ENCODE measurements around the gene EEIG1. TPM values are rescaled to one million over a fixed set of nuclear protein-coding genes. Genes with fewer than 3 reads are reported as not detected.
A peak's percentile ranks its signal among the peaks of the same experiment; 100 is the strongest.

The EEIG1 gene
- total and polyA plus RNA-seq, 2 experiments from 2014 or later = 11.2 to 22.4 TPM

GRCh38 chr9:127968700-127969383, 11.9 kb downstream of the EEIG1 start:
- no peak overlapping the region for H3K4me2 ChIP-seq
- peaks cover 3% of the 10 kb centered on the region; the same call in 2 of the 3 replicates for H3K36me3 Mint-ChIP-seq (ENCODE audit: low read depth)
- no peak for DNase-seq (ENCODE audit: low spot score)
- H4K20me1 ChIP-seq (replicated peaks; ENCODE audit: insufficient read depth) = peaks cover 25% of the 10 kb centered on the region
- no peak overlapping the region for H3K4me3 ChIP-seq
- TF ChIP-seq CTCF (conservative IDR thresholded peaks at IDR 0.05; ENCODE audit: low read depth in 2 of 2) = no peak
- TF ChIP-seq STAT1 (IDR thresholded peaks at IDR 0.05; ENCODE audit: unreplicated experiment) = no peak
- TF ChIP-seq ZNF331 (CRISPR knock-in tag; IDR thresholded peaks at IDR 0.05; ENCODE audit: low read depth) = no peak
- TF ChIP-seq NANOG (IDR thresholded peaks at IDR 0.05; ENCODE audit: borderline replicate concordance) = no peak
- TF ChIP-seq JUNB (IDR thresholded peaks at IDR 0.05; ENCODE audit: unreplicated experiment) = no peak
- no peak for TF ChIP-seq ETS1 (IDR thresholded peaks at IDR 0.05)
- TF ChIP-seq EZH2 (IDR thresholded peaks at IDR 0.05; ENCODE audit: low read depth, unreplicated experiment) = no peak
- TF ChIP-seq CREB1 (CRISPR knock-in tag; IDR thresholded peaks at IDR 0.05; ENCODE audit: low read depth) = no peak
- no peak for TF ChIP-seq REST (IDR thresholded peaks at IDR 0.05; ENCODE audit: unreplicated experiment)
- TF ChIP-seq ZNF462 (CRISPR knock-in tag; IDR thresholded peaks at IDR 0.05) = no peak
- no peak for TF ChIP-seq ZNF114 (CRISPR knock-in tag; IDR thresholded peaks at IDR 0.05)
- no peak for TF ChIP-seq EZH2phosphoT487 (IDR thresholded peaks at IDR 0.05; ENCODE audit: unreplicated experiment)
- no peak for TF ChIP-seq POLR2AphosphoS5 (IDR thresholded peaks at IDR 0.05; ENCODE audit: low read depth)
- no peaks in the 10 kb centered on the region for H3K27me3 ChIP-seq (ENCODE audit: insufficient read depth)
- no peak overlapping the region for H2AFZ ChIP-seq
- H3K27ac Mint-ChIP-seq = peak overlapping the region; percentile 81; the same call in 1 of the 2 replicates
- ATAC-seq = no peak
- 0 out of 2 replicates have a peak, but pooled peaks cover 5% of the 10 kb centered on the region for H3F3A ChIP-seq (replicated peaks; ENCODE audit: low read depth)
- H3K4me1 Mint-ChIP-seq = peaks cover 82% of the 10 kb centered on the region
- peaks cover 31% of the 10 kb centered on the region for H3K4me1 ChIP-seq (ENCODE audit: insufficient read depth)
- H3K79me2 ChIP-seq (replicated peaks; ENCODE audit: insufficient read depth) = peaks cover 98% of the 10 kb centered on the region
- no peak overlapping the region; the same call in 2 of the 3 replicates for H3K4me3 Mint-ChIP-seq
- no peaks in the 10 kb centered on the region for H3K9me3 Mint-ChIP-seq
- H3K27me3 Mint-ChIP-seq (ENCODE audit: insufficient read depth, low read depth, poor library complexity) = peaks cover 15% of the 10 kb centered on the region
- H3K27ac ChIP-seq (ENCODE audit: low read depth) = 0 out of 2 replicates have a peak overlapping the region, but pooled peaks have one; percentile 55
- H3K9me2 ChIP-seq (ENCODE audit: insufficient read depth) = no peaks in the 10 kb centered on the region
- no peaks in the 10 kb centered on the region for H3K36me3 ChIP-seq (ENCODE audit: insufficient read depth)
